SK-N-SH (cell line): ENCODE measurements around the gene SMCO2.

Source experiments
- CTCF ChIP-seq: fragments of 200-600 bp; sonication (generic); IDR thresholded peaks from 2 replicates; pipeline ENCODE4 v1.6.1; 2017; ENCODE audit warnings: antibody characterized with exemption, mild to moderate bottlenecking, moderate library complexity
- EP300 ChIP-seq, 2 experiments: IDR thresholded peaks; 2 replicates each; pipeline versions ENCODE4 v1.4.0 to v1.6.1; 2012; ENCODE audit warnings: borderline replicate concordance in 1 of 2, low read depth in 1 of 2, low read length in 1 of 2
- POLR2AphosphoS5 ChIP-seq: IDR thresholded peaks from 2 replicates; pipeline ENCODE4 v1.6.1; 2012; ENCODE audit warnings: low read depth, low read length
- RAD21 ChIP-seq: IDR thresholded peaks from 2 replicates; pipeline ENCODE4 v1.6.1; 2012; ENCODE audit warnings: mild to moderate bottlenecking, low read length

- TF ChIP-seq CTCF (no peak), POLR2AphosphoS5 (no peak), RAD21 (no peak), EP300 (IDR thresholded peaks at IDR 0.05; ENCODE audit: borderline replicate concordance in 1 of 2, low read depth in 1 of 2, low read length in 1 of 2) (no peak)
Measured at GRCh38 chr12:27550653-27550975, 104.1 kb downstream of the SMCO2 start.
